Occipital lobe (tissue), 2 donors: ENCODE results near the gene CLECL1. TPM values are rescaled to one million over a fixed set of nuclear protein-coding genes. Genes with fewer than 3 reads are reported as not detected.
"Not testable (repeated sequence)": the region's sequence is repeated elsewhere in the genome, so short reads cannot be mapped to it uniquely, and the experiment has no call there.

Experiments
- DNase-seq: peaks from one replicate; lab custom pipeline; 2025; lab: John Stamatoyannopoulos, UW
- total RNA-seq: library from RNA; depleted of rRNA; stranded (reverse); fragments of >200 nt; gene quantifications from one replicate; pipeline ENCODE4 v1.2.3, GENCODE V29; 2014

CLECL1 gene
- total RNA-seq, 1 donor from 2014 or later = not detected

DNA sequence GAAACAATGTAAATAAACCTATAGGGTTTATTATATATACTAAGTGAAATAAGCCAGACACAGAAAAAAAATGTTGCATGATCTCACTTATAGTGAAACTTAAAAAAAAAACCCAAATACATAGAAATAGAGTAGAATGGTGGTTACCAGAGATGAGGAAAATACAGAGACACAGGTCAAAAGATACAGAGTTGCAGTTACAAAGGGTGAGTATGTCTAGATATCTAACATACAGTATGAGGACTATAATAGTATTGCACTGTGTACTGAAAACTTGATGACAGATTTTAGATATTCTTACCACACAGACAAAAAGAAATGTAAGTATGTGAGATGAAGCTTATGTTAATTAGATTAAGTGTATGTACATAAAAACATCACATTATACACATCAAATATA lies 35.3 kb downstream of the CLECL1 start:
- DNase-seq = no peak

DNA sequence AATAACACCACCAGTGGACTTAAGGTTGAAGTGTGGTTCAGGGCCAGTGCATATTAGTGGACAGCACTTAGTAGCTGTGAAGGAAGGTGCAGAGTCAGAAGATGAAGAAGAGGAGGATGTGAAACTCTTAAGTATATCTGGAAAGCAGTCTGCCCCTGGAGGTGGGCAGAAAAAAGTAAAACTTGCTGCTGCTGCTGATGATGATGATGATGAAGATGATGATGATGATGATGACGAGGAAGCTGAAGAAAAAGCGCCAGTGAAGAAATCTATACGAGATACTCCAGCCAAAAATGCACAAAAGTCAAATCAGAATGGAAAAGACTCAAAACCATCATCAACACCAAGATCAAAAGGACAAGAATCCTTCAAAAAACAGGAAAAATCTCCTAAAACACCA lies 37.2 kb downstream of the CLECL1 start:
- DNase-seq = not testable (repeated sequence)

- not testable (repeated sequence) for DNase-seq
Observed at GRCh38 chr12:9695150-9695549, 37.7 kb downstream of the CLECL1 start.

GRCh38 chr12:9694241-9694640 lies 38.7 kb downstream of the CLECL1 start:
- DNase-seq = no peak

DNA sequence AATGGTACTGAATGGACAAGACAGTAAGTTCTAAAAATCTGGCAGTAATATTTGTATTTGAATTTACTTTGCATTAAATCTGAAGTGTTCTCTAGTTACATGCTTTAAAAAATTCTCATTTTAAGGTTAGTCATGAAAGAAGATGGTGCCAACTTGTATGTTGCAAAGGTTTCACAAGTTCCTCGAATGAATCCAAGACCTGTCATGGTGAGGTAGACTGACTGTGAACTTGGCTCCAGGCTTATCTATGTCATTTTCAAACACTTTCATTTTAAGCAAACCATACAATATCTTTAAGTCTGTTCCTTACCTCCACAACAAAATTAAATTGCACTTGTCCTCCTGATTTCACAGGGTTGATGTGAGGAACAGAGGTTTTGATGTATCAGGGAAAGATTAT lies 40.0 kb downstream of the CLECL1 start:
- DNase-seq = no peak

DNA sequence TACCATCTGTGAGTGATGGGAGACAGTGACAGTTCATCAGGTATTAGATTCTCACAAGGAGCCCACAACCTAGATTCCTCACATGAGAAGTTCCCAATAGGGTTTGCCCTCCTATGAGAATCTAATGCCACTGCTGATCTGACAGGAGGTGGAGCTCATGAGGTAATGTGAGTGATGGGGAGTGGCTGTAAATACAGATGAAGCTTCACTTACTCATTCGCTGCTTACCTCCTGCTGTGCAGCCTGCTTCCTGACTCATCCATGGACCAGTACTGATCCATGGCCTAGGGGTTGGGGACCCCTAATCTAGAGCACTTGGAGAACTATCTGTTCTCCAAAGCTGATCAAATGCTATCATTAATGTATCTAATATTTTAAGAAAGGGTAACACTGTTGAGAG lies 45.7 kb downstream of the CLECL1 start:
- DNase-seq = no peak

- no peak for DNase-seq
Observed at GRCh38 chr12:9685915-9686314, 47.0 kb downstream of the CLECL1 start.

GRCh38 chr12:9685366-9685765 lies 47.5 kb downstream of the CLECL1 start:
- not testable (repeated sequence) for DNase-seq

- not testable (repeated sequence) for DNase-seq
Observed at GRCh38 chr12:9682949-9683348, 49.9 kb downstream of the CLECL1 start.

DNA sequence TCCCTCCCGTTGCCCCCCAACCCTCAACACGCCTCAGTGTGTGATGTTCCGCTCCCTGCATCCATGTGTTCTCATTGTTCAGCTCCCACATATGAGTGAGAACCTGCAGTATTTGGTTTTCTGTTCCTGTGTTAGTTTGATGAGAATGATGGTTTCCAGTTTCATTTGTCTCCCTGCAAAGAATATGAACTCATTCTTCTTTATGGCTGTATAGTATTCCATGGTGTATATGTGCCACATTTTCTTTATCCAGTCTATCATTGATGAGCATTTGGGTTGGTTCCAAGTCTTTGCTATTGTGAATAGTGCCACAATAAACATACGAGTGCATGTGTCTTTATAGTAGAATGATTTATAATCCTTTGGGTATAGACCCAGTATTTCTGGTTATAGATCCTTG lies 50.4 kb downstream of the CLECL1 start:
- not testable (repeated sequence) for DNase-seq

DNA sequence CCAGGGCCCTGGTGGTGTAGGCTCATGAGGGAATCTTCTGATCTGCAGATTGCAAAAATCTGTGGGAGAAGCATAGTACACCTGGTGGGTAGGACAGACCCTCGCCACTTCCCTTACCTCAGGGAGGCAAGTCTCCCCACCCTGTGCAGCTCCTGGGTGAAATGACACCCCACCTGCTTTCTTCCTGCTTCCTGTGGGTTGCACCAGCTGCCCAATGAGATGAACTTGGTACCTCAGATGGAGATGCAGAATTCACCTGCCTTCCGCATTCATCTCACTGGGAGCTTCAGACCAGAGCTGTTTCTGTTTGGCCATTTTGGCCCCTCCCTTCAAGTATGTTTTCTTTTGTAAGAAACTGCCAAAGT lies 58.7 kb downstream of the CLECL1 start:
- no peak for DNase-seq

GRCh38 chr12:9673404-9674225 lies 59.3 kb downstream of the CLECL1 start:
- DNase-seq = no peak

Other genes starting within 250 kb of the CLECL1 start
- not detected for gene KLRB1, start 125.2 kb downstream of the CLECL1 start, total RNA-seq
- gene CLEC2D, start 63.4 kb downstream of the CLECL1 start, total RNA-seq = 11.4 TPM
- gene CD69, start 27.8 kb upstream of the CLECL1 start, total RNA-seq = 0.62 TPM
- 0.47 TPM for gene KLRF1, start 94.4 kb upstream of the CLECL1 start, total RNA-seq
- 2.7 TPM for gene CLEC2B, start 136.3 kb upstream of the CLECL1 start, total RNA-seq
- gene KLRF2, start 148.4 kb upstream of the CLECL1 start, total RNA-seq = not detected
- not detected for gene CLEC2A, start 199.3 kb upstream of the CLECL1 start, total RNA-seq
- not detected for gene CLEC12A, start 238.3 kb upstream of the CLECL1 start, total RNA-seq